Peyer's patch (tissue), 4 donors: ENCODE measurements around the gene IGSF9B.

Experiments
- CTCF ChIP-seq, 6 experiments: fragments of 450-650 bp in 4 of 6; fragments of 200-600 bp in 2 of 6; sonication (generic) in 1 of 6; IDR thresholded peaks; one replicate each; pipeline ENCODE4 v1.5.1; 2017 to 2019; ENCODE audit warnings: antibody characterized with exemption in 6 of 6, mild to moderate bottlenecking in 3 of 6, moderate library complexity in 1 of 6
- POLR2A ChIP-seq, 2 donors: fragments of 450-650 bp; IDR thresholded peaks; one replicate each; pipeline ENCODE4 v1.5.1; 2017; ENCODE audit warnings: antibody characterized with exemption in 2 of 2, mild to moderate bottlenecking in 2 of 2, moderate library complexity in 2 of 2

GRCh38 chr11:133907841-133908241, 48.9 kb downstream of the IGSF9B start:
- TF ChIP-seq CTCF (IDR thresholded peaks at IDR 0.05) (no peak), POLR2A (IDR thresholded peaks at IDR 0.05) (no peak)
